GOT3 (cell line): ENCODE data around the gene GLB1L3.

Source experiments
- DNase-seq: peaks from one replicate; lab custom pipeline; 2025; ENCODE audit warnings: mixed read lengths; lab: John Stamatoyannopoulos, UW

Gene GLB1L3

DNA sequence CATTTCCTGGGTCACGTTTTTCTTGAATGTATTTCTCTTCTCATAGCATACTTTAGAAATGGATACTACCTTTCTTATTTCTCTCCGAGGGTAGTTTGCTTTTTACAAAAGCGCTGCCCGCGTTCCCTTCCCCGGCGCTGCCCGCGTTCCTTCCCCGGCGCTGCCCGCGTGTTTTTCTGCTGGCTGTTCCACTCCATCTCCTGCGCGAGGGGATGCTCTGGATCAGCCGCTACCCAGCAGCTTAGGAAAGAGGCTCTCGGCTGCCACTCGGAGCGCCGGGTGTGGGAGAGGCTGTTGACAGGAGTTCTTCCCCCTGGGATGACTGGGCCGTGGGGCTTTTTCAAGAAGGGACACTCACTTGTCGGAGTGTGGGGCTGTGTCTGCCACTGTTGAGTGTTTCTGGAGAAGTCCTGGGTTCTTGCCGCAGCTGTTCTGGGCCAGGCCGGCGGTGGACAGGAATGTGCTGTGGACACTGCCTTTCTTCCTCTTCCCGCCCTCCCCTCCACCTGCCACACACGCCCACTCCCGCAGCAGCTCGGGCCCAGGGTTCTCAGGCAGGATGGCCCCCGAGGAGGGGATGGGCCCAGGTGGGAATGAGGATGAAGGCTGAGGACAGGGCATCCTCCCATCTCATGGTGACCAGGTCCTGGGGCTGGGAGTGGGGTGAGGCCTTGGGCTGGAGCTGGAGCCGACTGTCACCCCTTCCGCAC is 86.2 kb downstream of the GLB1L3 start:
- no peak for DNase-seq

DNA sequence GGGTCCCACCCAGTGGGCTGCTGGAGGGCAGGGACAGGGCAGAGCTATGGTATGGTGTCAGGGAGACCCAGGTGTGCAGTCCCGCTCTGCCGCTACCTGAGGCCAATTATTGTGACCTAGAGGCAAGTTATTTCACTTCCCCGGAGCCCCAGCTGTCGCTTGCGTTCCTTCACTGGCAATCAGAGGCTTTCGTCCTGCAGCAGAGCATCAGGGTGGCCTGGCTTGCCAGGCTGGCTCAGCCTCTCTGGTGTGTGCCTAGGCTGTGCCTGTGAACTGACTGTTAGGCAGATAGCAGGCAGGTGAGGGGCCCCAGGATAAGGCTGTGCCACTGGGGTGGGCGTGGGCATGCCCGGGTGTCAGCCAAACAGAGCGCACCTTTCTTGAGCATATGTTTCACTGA is 87.0 kb downstream of the GLB1L3 start:
- DNase-seq, result no peak

DNA sequence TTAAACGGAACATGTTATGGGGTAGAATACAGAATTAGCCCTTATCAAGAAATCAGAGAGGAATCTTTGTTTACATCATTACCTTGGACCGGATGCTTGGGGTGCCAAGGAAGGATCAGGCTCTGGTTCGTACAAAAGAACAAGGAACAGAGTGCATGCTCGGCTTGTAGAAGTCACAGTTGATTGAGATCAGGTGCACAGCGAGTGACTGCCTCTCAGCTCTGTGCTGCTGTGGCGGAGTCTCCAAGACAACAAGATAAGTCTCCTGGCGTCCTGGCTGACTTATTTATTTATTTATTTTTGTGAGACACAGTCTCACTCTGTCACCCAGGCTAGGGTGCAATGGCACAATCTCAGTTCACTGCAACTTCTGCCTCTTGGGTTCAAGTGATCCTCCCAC is 87.4 kb downstream of the GLB1L3 start:
- DNase-seq, result no peak

DNA sequence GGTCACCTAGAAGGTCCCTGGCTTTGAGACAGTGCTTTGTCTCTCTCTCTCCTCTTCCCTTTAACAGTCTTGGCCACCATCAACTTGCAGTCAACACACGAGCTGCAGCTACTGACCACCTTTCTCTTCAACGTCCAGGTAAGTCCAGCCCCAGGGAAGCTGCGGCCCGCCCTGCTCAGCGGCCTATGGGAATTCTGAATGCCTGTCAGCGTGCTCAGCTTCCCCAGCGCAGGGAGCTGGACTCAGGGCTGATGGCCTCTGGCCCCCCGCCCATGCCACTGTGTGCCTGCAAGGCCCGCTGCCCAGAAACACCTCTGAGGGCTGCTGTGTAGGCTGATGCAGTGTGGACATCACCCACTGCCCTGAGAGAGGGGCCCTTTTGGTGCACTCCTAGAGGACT is 88.1 kb downstream of the GLB1L3 start:
- DNase-seq, result no peak

DNA sequence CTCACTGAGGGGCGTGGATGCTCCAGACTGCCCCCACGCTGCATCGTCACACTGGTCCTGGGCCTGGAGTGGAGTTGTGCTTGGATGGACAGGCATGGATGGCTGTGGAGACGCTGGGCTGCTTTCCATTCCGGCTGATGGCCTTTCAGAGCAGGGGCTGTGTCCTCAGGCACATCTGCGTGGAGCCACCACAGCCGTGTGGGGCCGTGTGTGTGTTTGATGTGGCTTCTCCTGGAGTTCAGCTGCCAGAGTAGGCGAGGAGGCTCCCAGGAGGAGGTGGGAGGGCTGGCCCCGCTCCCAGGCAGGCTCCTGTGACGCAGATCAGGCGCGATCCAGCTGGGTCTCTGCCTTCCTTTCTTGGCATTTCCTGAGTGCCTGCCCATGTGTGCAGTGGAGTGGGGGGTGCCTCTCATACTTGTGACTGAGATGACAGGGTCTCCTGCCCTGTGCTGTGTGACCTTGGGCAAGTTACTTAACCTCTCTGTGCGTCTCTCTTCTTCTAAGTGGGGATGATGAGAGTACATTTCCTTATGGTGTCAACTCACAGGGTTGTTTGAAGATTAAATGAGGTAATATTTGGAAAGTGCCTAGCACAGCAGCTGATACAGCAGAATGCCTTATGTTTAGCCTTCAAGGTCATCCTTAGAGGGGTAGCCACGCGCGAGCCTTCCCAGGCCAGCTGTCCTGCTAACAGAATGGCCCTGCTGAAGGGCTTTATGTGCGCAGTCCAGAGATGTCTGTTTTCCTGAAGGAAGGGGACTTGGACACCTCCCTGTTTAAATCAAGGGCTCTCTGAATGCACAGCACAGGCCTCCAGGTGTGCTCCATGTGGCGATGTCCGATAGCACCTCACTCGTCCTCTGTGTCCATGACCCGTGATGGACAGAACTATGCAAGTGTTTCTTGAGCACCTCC is 89.1 kb downstream of the GLB1L3 start:
- no peak for DNase-seq

GRCh38 chr11:134366254-134366653 is 90.1 kb downstream of the GLB1L3 start:
- DNase-seq, result no peak

DNA sequence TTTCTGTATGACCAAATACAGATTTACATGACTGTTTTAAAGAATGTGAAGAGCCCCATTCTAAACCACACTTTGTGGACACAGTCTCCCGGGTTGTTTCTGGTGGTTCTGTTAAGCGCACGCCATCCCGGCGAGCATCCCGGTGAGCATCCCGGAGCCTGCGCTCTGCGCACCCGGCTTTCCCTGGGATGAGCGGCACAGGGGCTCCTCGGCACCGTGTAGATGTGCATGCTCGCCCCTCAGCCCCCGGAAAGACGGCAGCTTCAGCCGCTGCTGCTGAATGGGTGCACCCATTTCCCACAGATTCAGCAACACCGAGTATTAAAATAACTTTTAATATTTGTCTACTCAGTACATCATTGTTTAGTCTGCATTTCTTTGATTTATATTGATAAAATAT is 91.6 kb downstream of the GLB1L3 start:
- DNase-seq, result no peak
